ENCODE data around the gene TNFAIP8.

DNA sequence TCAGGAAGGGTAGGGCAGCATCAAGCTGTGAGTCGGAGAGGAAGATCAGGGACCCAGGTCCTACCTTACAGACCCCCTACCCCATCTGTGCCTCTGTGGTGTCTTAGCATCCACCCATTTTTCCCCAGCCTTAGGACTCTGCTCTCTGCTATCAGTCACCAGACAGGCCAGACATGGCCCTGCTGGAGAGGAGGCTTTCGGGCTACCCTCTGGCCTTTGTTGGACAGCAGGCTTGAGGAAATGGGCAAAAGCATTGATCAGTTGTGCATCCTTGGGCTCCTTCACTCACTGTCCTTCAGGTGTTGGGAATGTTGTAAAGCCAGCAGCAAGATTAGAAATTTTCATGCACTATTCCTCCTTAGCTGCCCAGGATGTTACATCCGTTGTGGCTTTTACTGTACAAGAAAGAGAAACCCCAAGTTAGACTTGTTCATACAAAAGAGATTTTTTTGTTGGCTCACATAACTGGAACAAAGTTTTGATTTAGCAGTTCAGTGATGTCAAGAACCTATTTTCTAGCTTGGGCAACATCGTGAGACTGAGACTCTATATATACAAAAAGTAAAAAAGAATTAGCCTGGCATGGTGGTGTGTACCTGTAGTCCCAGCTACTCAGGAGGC is 17.4 kb upstream of the TNFAIP8 start:
- TF ChIP-seq EZH2 (IDR thresholded peaks at IDR 0.05; ENCODE audit: low read depth): no peak
- TF ChIP-seq, protein P1, sequence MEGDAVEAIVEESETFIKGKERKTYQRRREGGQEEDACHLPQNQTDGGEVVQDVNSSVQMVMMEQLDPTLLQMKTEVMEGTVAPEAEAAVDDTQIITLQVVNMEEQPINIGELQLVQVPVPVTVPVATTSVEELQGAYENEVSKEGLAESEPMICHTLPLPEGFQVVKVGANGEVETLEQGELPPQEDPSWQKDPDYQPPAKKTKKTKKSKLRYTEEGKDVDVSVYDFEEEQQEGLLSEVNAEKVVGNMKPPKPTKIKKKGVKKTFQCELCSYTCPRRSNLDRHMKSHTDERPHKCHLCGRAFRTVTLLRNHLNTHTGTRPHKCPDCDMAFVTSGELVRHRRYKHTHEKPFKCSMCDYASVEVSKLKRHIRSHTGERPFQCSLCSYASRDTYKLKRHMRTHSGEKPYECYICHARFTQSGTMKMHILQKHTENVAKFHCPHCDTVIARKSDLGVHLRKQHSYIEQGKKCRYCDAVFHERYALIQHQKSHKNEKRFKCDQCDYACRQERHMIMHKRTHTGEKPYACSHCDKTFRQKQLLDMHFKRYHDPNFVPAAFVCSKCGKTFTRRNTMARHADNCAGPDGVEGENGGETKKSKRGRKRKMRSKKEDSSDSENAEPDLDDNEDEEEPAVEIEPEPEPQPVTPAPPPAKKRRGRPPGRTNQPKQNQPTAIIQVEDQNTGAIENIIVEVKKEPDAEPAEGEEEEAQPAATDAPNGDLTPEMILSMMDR (conservative IDR thresholded peaks at IDR 0.05): no peak
